GM20000 (cell line): Measurements from ENCODE around the gene ANKRD55.
"Not testable (repeated sequence)": the region's sequence is repeated elsewhere in the genome, so short reads cannot be mapped to it uniquely, and the experiment has no call there.

Experiments used
- DNase-seq: peaks from one replicate; pipeline ENCODE4 v3.0.0; 2012; ENCODE audit warnings: low spot score
- CTCF ChIP-seq: IDR thresholded peaks from 2 replicates; pipeline ENCODE4 v1.5.1; 2012; ENCODE audit warnings: mild to moderate bottlenecking, control low read depth; ENCODE audit errors: extremely low read depth, missing control alignments

Gene ANKRD55

GRCh38 chr5:56264417-56265025 lies 31.4 kb upstream of the ANKRD55 start:
- peak; percentile 29 for DNase-seq
- peak; percentile 42 for TF ChIP-seq CTCF

GRCh38 chr5:56262279-56262678 lies 29.1 kb upstream of the ANKRD55 start:
- no peak for TF ChIP-seq CTCF
- DNase-seq: no peak

- DNase-seq: no peak
- no peak for TF ChIP-seq CTCF
Measured at GRCh38 chr5:56259002-56259511, 25.9 kb upstream of the ANKRD55 start.

GRCh38 chr5:56257763-56258529 lies 24.8 kb upstream of the ANKRD55 start:
- DNase-seq: not testable (repeated sequence)

- no peak for TF ChIP-seq CTCF
Measured at GRCh38 chr5:56257010-56257409, 23.9 kb upstream of the ANKRD55 start.

GRCh38 chr5:56255502-56255901 lies 22.4 kb upstream of the ANKRD55 start:
- DNase-seq: no peak
- no peak for TF ChIP-seq CTCF

More at GRCh38 chr5:56257010-56257409, 23.9 kb upstream of the ANKRD55 start:
- no peak for DNase-seq

- no peak for TF ChIP-seq CTCF
- no peak for DNase-seq
Measured at GRCh38 chr5:56253924-56254323, 20.8 kb upstream of the ANKRD55 start.
